HG02840 (cell line): ENCODE measurements around the gene PCDHGA9.

Source experiments
- ATAC-seq: cut with Tn5 transposase; IDR thresholded peaks from one replicate; pipeline ENCODE4 v1.9.1; 2021; ENCODE audit warnings: mild to moderate bottlenecking, moderate library complexity, moderate number of reproducible peaks; ENCODE audit not compliant: unreplicated experiment, low FRiP score

PCDHGA9 gene

GRCh38 chr5:141439411-141440141 lies 37.0 kb downstream of the PCDHGA9 start:
- no peak for ATAC-seq

- ATAC-seq = no peak
Observed at GRCh38 chr5:141440341-141440740, 37.8 kb downstream of the PCDHGA9 start.

- no peak for ATAC-seq
Observed at GRCh38 chr5:141441571-141442170, 39.1 kb downstream of the PCDHGA9 start.
